Stimulated activated CD4-positive, alpha-beta T cell treated with anti-CD3 and anti-CD28 coated beads, Interleukin-4, amount 100 ng/mL, for 4 hours (primary cell): ENCODE measurements around the gene EFEMP2.

Source experiments
- DNase-seq, 2 experiments: peaks; one replicate each; pipeline ENCODE4 v3.0.0-alpha.2; 2020

The EFEMP2 gene

GRCh38 chr11:65821107-65821506, 51.5 kb downstream of the EFEMP2 start:
- no peak for DNase-seq

- peak; percentile 86 to 97 for DNase-seq
Observed at GRCh38 chr11:65817835-65818680, 54.5 kb downstream of the EFEMP2 start.

- DNase-seq: no peak
Observed at GRCh38 chr11:65817312-65817834, 55.2 kb downstream of the EFEMP2 start.

- DNase-seq: no peak
Observed at GRCh38 chr11:65816696-65817095, 55.9 kb downstream of the EFEMP2 start.
